Spleen (tissue), 11 donors: ENCODE measurements around the gene C21orf58. TPM values are rescaled to one million over a fixed set of nuclear protein-coding genes. Genes with fewer than 3 reads are reported as not detected.

Experiments used
- DNase-seq: peaks from one replicate; pipeline ENCODE4 v3.0.0-alpha.2; 2020
- H3K27ac ChIP-seq, 8 donors: fragments of 200-600 bp; sonication (generic) in 7 of 8; 1 replicate in 4 of 8; 2 replicates in 4 of 8; pipeline versions ENCODE4 v1.5.0 to v1.8.0; 2016 to 2021; ENCODE audit warnings: inconsistent platforms in 4 of 8, mild to moderate bottlenecking in 4 of 8, moderate library complexity in 1 of 8
- H3K27me3 ChIP-seq, 7 donors: fragments of 200-600 bp; sonication (generic) in 6 of 7; replicated peaks in 1 of 7; 1 replicate in 4 of 7; 2 replicates in 3 of 7; pipeline versions ENCODE4 v1.5.0 to v1.8.0; 2016 to 2021; ENCODE audit warnings: inconsistent platforms in 3 of 7, mild to moderate bottlenecking in 1 of 7
- H3K36me3 ChIP-seq, 6 donors: fragments of 200-600 bp; sonication (generic) in 5 of 6; 1 replicate in 4 of 6; 2 replicates in 2 of 6; pipeline versions ENCODE4 v1.5.0 to v1.8.0; 2016 to 2021; ENCODE audit warnings: inconsistent platforms in 2 of 6
- H3K4me1 ChIP-seq, 6 donors: fragments of 200-600 bp; sonication (generic) in 5 of 6; 1 replicate in 3 of 6; 2 replicates in 3 of 6; pipeline versions ENCODE4 v1.5.0 to v1.8.0; 2016 to 2021; ENCODE audit warnings: inconsistent platforms in 3 of 6
- H3K4me3 ChIP-seq, 8 donors: fragments of 200-600 bp; sonication (generic) in 7 of 8; 1 replicate in 4 of 8; 2 replicates in 4 of 8; pipeline versions ENCODE4 v1.5.0 to v1.8.0; 2016 to 2021; ENCODE audit warnings: inconsistent platforms in 4 of 8, mild to moderate bottlenecking in 4 of 8, moderate library complexity in 2 of 8
- H3K9me3 ChIP-seq, 8 donors: fragments of 200-600 bp; sonication (generic) in 7 of 8; 1 replicate in 4 of 8; 2 replicates in 4 of 8; pipeline versions ENCODE4 v1.5.0 to v1.8.0; 2016 to 2021; ENCODE audit warnings: inconsistent platforms in 4 of 8
- CTCF ChIP-seq, 11 experiments: fragments of 200-600 bp in 7 of 11; fragments of 450-650 bp in 4 of 11; sonication (generic) in 4 of 11; IDR thresholded peaks in 8 of 11; conservative IDR thresholded peaks in 3 of 11; 1 replicate in 7 of 11; 2 replicates in 4 of 11; pipeline versions ENCODE4 v1.4.0 to v1.8.0; 2016 to 2021; ENCODE audit warnings: antibody characterized with exemption in 11 of 11, inconsistent platforms in 4 of 11, mild to moderate bottlenecking in 1 of 11
- POLR2A ChIP-seq, 3 donors: fragments of 450-650 bp; IDR thresholded peaks; one replicate each; pipeline ENCODE4 v1.5.1; 2017; ENCODE audit warnings: antibody characterized with exemption in 3 of 3, mild to moderate bottlenecking in 1 of 3
- POLR2AphosphoS5 ChIP-seq, 3 donors: sonication (generic); formaldehyde crosslinking; IDR thresholded peaks; one replicate each; pipeline ENCODE4 v1.5.1; 2017; ENCODE audit warnings: antibody characterized with exemption in 3 of 3
- WGBS, 5 donors: extraction: QIAGEN DNeasy Blood & Tissue Kit in 3 of 5; methylation state at CpG; one replicate each; pipeline versions ENCODE4 v1.1.5 to v1.1.7; 2013 to 2018; 5-methylcytosine and 5-hydroxymethylcytosine counted together
- intact Hi-C: fragments of 100-400 bp; cut with DNase I; formaldehyde crosslinking; loops from one replicate; pipeline ENCODE4 v1.15.0; 2023; ENCODE audit warnings: low total_unique reads
- polyA plus RNA-seq, 3 donors: library from polyadenylated mRNA; stranded (reverse); fragments of 200-250 nt; gene quantifications; one replicate each; pipeline ENCODE4 v1.2.1, GENCODE V29; 2013
- total RNA-seq, 7 donors: library from RNA; depleted of rRNA in 3 of 7; stranded (reverse); fragments of >200 nt in 3 of 7; fragmentation: NEBNext Ultra II Directional in 4 of 7; extraction: Animal tissue kit (Norgen Biotek cat#: 25700) in 4 of 7; gene quantifications; one replicate each; pipeline versions ENCODE4 v1.1.0 to v1.2.1, GENCODE V29; 2016 to 2021
- donor health status: healthy with polysubstance abuse.
- donor health status: DM: no; HTN: no; CAD: no; lungs with moderate emphysema.
- donor health status: DM: no; HTN: no; CAD: no.
- donor health status: Bipolar disorder and iron deficiency.
- donor health status: healthy.
- donor health status: DM: no; HTN: no; CAD: no.
- donor health status: DM: yes; HTN: yes; CAD: no.

Gene C21orf58
- total and polyA plus RNA-seq, 10 donors: 1.4 to 5.8 (median 3.9) TPM

- intact Hi-C loops: no loop called here
- H3K27ac ChIP-seq: no peak overlapping the region
- WGBS, 5 donors: 87 to 98% (median 93%) methylated on average over 9 to 13 of the region's 13 CpGs
- no peak overlapping the region for H3K4me3 ChIP-seq
- no peaks in the 10 kb centered on the region for H3K4me1 ChIP-seq
- no peaks in the 10 kb centered on the region for H3K9me3 ChIP-seq
- peaks cover 8 to 100% (median 95%) of the 10 kb centered on the region in 6 donors for H3K36me3 ChIP-seq
- no peak for TF ChIP-seq POLR2A (IDR thresholded peaks at IDR 0.05)
- TF ChIP-seq POLR2AphosphoS5 (IDR thresholded peaks at IDR 0.05): no peak
- TF ChIP-seq CTCF (IDR thresholded peaks at IDR 0.05 in 8 of 11, conservative IDR thresholded peaks at IDR 0.05 in 3 of 11): no peak
- DNase-seq: no peak
- H3K27me3 ChIP-seq: no peaks in the 10 kb centered on the region
Measured at GRCh38 chr21:46350981-46351380, 27.3 kb upstream of the C21orf58 start.

DNA sequence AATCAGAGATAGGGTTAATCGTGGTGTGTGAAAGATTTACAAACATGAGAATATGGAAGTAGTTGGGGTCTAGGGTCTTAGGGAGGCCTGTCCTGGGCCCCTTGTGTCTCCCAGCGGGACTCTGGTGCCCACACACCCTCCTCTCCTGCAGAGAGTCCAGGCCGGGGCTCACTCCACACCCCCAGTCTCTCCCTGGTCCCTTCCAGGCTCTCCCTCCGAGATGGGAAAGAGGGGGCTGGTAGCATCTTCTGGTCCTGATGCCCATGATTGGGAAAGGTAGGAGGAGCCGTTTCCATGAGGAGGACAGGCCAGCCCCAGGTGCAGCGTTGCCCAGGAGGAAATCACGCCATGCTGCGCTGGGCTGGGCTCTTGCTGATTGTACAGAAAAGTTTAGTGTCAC is 26.9 kb upstream of the C21orf58 start:
- no peak overlapping the region for H3K4me3 ChIP-seq
- H3K27me3 ChIP-seq: no peaks in the 10 kb centered on the region
- no peaks in the 10 kb centered on the region for H3K4me1 ChIP-seq
- H3K27ac ChIP-seq: no peak overlapping the region
- H3K9me3 ChIP-seq: no peaks in the 10 kb centered on the region
- no peak for TF ChIP-seq POLR2AphosphoS5 (IDR thresholded peaks at IDR 0.05)
- TF ChIP-seq CTCF (IDR thresholded peaks at IDR 0.05 in 8 of 11, conservative IDR thresholded peaks at IDR 0.05 in 3 of 11): no peak
- TF ChIP-seq POLR2A (IDR thresholded peaks at IDR 0.05): no peak
- H3K36me3 ChIP-seq: peaks cover 8 to 100% (median 95%) of the 10 kb centered on the region in 6 donors
- no peak for DNase-seq
- WGBS, 5 donors: 95 to 97% (median 95%) methylated on average over 7 to 8 of the region's 8 CpGs
- intact Hi-C loops: no loop called here

DNA sequence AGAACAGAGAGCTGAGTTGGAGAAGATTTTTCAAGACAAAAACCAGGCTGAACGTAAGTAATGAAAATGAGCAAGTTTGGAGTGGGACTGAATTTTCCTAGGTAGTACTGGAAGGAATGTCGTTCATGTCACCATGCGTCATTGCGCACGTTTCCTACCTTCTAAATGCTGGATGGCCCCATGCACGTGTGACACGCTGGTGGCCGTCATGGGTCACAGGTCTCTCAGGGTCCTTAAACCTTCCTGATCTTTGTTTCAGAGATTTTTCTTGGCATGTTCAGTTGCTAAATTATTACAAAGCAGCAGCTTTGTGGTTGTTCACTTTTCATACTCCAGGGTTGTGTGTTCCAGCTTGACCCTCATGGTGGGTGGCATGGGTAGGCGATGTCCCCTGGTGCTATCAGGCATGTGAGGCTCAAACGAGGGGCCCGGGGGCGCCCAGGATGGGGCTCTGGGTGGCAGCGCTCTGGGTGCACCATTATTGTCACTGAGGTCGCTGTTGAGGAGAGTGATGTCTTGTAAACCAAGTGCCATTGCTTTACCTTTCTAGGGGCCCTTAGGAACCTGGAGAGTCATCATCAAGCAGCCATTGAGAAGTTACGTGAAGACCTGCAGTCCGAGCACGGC is 25.6 kb upstream of the C21orf58 start:
- no peaks in the 10 kb centered on the region for H3K27me3 ChIP-seq
- DNase-seq: no peak
- TF ChIP-seq CTCF (IDR thresholded peaks at IDR 0.05 in 8 of 11, conservative IDR thresholded peaks at IDR 0.05 in 3 of 11) (no peak), POLR2A (IDR thresholded peaks at IDR 0.05) (no peak), POLR2AphosphoS5 (IDR thresholded peaks at IDR 0.05) (no peak)
- no peaks in the 10 kb centered on the region for H3K4me1 ChIP-seq
- intact Hi-C loops: no loop called here
- no peaks in the 10 kb centered on the region for H3K9me3 ChIP-seq
- 95 to 98% (median 98%) methylated on average over 17 of the region's 17 CpGs for WGBS, 5 donors
- H3K4me3 ChIP-seq: no peak overlapping the region
- no peak overlapping the region for H3K27ac ChIP-seq
- H3K36me3 ChIP-seq: peaks cover 8 to 100% (median 87%) of the 10 kb centered on the region in 6 donors

DNA sequence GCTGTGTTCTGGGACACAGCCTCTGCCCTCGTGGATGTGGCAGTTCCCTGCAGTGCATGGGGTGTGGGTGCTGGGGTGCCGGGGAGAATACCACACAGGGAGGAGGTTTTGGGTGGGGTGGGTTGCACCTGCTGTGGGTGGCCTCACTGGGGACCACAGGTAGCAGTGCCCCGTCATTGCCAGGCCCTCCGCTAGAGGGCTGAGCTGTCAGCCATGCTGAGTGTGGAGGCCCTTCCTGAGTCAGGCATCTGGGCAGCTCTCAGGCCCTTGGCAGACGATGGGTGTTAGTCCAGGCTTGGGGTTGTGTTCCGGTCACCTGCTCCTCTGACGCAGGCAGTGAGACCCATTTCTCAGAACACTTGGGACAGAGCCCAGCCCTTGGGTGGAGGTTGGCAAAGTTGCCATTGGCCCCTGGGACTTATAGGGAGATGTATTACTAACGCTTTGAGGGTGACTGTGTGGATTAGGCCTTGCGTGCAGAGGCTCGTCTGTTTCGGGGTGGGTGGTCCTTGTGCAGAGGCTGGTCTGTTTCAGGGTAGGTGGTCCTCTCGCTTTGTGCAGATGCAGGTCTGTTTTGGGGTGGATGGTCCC is 24.2 kb upstream of the C21orf58 start:
- DNase-seq: no peak
- H3K36me3 ChIP-seq: peaks cover 8 to 95% (median 76%) of the 10 kb centered on the region in 6 donors
- no peak overlapping the region for H3K27ac ChIP-seq
- no peak overlapping the region for H3K4me3 ChIP-seq
- no peaks in the 10 kb centered on the region for H3K4me1 ChIP-seq
- H3K9me3 ChIP-seq: no peaks in the 10 kb centered on the region
- intact Hi-C loops: no loop called here
- WGBS, 5 donors: 93 to 97% (median 96%) methylated on average over 10 to 12 of the region's 12 CpGs
- no peaks in the 10 kb centered on the region for H3K27me3 ChIP-seq
- TF ChIP-seq CTCF (IDR thresholded peaks at IDR 0.05 in 8 of 11, conservative IDR thresholded peaks at IDR 0.05 in 3 of 11) (no peak), POLR2A (IDR thresholded peaks at IDR 0.05) (no peak), POLR2AphosphoS5 (IDR thresholded peaks at IDR 0.05) (no peak)
